Omental fat pad (tissue), 4 donors: ENCODE data around the gene WDR54. TPM values are rescaled to one million over a fixed set of nuclear protein-coding genes. Genes with fewer than 3 reads are reported as not detected.

Source experiments
- ATAC-seq: fragments of 150-250 bp; one replicate; pipeline ENCODE4 v1.9.1; 2016; ENCODE audit warnings: mild to moderate bottlenecking, moderate library complexity; ENCODE audit not compliant: low FRiP score
- DNase-seq: peaks from one replicate; pipeline ENCODE4 v3.0.0-alpha.2; 2019; ENCODE audit warnings: low spot score
- CTCF ChIP-seq, 3 donors: fragments of 450-650 bp; IDR thresholded peaks; one replicate each; pipeline ENCODE4 v1.5.1; 2016 to 2017; ENCODE audit warnings: antibody characterized with exemption in 3 of 3, mild to moderate bottlenecking in 3 of 3, moderate library complexity in 2 of 3
- total RNA-seq, 4 donors: library from RNA; depleted of rRNA; stranded (reverse); fragments of >200 nt; gene quantifications; one replicate each; pipeline ENCODE4 v1.1.0, GENCODE V29; 2016

The WDR54 gene
- total RNA-seq, 4 donors from 2014 or later: 3.0 to 10.5 (median 6.1) TPM

- ATAC-seq: no peak
- no peak for TF ChIP-seq CTCF (IDR thresholded peaks at IDR 0.05)
- DNase-seq: no peak
Observed at GRCh38 chr2:74378007-74378406, 43.5 kb upstream of the WDR54 start.

- no peak for TF ChIP-seq CTCF (IDR thresholded peaks at IDR 0.05)
- ATAC-seq (peak; percentile 80), DNase-seq (no peak)
Observed at GRCh38 chr2:74379851-74380789, 41.4 kb upstream of the WDR54 start, which contains the start of gene DCTN1. DCTN1 (minus strand) TSS chr2:74380311; CDS start chr2:74380037, 274 bp downstream.

GRCh38 chr2:74381751-74382150, 39.8 kb upstream of the WDR54 start:
- ATAC-seq: no peak
- no peak for TF ChIP-seq CTCF (IDR thresholded peaks at IDR 0.05)

GRCh38 chr2:74383254-74383653, 38.3 kb upstream of the WDR54 start:
- DNase-seq: no peak
- ATAC-seq: no peak
- no peak for TF ChIP-seq CTCF (IDR thresholded peaks at IDR 0.05)

More at GRCh38 chr2:74381751-74382150, 39.8 kb upstream of the WDR54 start:
- no peak for DNase-seq

- ATAC-seq (no peak), DNase-seq (no peak)
- TF ChIP-seq CTCF (IDR thresholded peaks at IDR 0.05): no peak
Observed at GRCh38 chr2:74384051-74384450, 37.5 kb upstream of the WDR54 start.

GRCh38 chr2:74385396-74385795, 36.1 kb upstream of the WDR54 start:
- DNase-seq: no peak
- no peak for ATAC-seq
- no peak for TF ChIP-seq CTCF (IDR thresholded peaks at IDR 0.05)

GRCh38 chr2:74387346-74387745, 34.2 kb upstream of the WDR54 start:
- DNase-seq: no peak
- no peak for ATAC-seq
- TF ChIP-seq CTCF (IDR thresholded peaks at IDR 0.05): no peak
